ENCODE data around the gene NOXO1. TPM values are rescaled to one million over a fixed set of nuclear protein-coding genes. Genes with fewer than 3 reads are reported as not detected.

Gene NOXO1
- polyA plus RNA-seq, 1 donor (not counting 4 experiments of a cell fraction or from before 2014, with no cell fraction given) = 0.38 TPM

GRCh38 chr16:2028146-2028545, 46.9 kb upstream of the NOXO1 start:
- Histone ChIP-seq H3K4me2 (ENCODE audit: control insufficient read depth, extremely low read depth, insufficient read depth, low read depth, low read length) (peak overlapping the region; percentile 76), H3K9me3 (ENCODE audit: control insufficient read depth, low read depth, low read length) (no peaks in the 10 kb centered on the region), H3K4me1 (ENCODE audit: control insufficient read depth, extremely low read depth, insufficient read depth, low read length) (peaks cover 10% of the 10 kb centered on the region), H3K9me1 (ENCODE audit: control insufficient read depth, extremely low read depth, insufficient read depth, low read length) (no peaks in the 10 kb centered on the region), H3K27ac (ENCODE audit: control insufficient read depth, insufficient read depth, low read length) (no peak overlapping the region), H3K36me3 (ENCODE audit: control insufficient read depth in 2 of 2, extremely low read depth in 1 of 2, insufficient read depth in 2 of 2, low read length in 2 of 2) (no peaks in the 10 kb centered on the region), H2AFZ (ENCODE audit: control insufficient read depth, low read length) (no peak overlapping the region), H4K20me1 (ENCODE audit: control insufficient read depth, extremely low read depth, insufficient read depth, low read length) (no peaks in the 10 kb centered on the region), H3K4me3 (ENCODE audit: control insufficient read depth in 2 of 3, extremely low read depth in 1 of 3, insufficient read depth in 2 of 3, low read depth in 1 of 3, low read length in 3 of 3) (no peak overlapping the region), H3K79me2 (ENCODE audit: control insufficient read depth, insufficient read depth, low read length) (no peaks in the 10 kb centered on the region), H3K9ac (ENCODE audit: control insufficient read depth, extremely low read depth, insufficient read depth, low read length) (no peak overlapping the region), H3K27me3 (ENCODE audit: control insufficient read depth, extremely low read depth, insufficient read depth, low read length) (no peaks in the 10 kb centered on the region)
- TF ChIP-seq CTCF (optimal IDR thresholded peaks at IDR 0.05 in 1 of 3, IDR thresholded peaks at IDR 0.05 in 1 of 3, conservative IDR thresholded peaks at IDR 0.05 in 1 of 3; ENCODE audit: extremely low read depth in 1 of 3, insufficient read depth in 2 of 3, low read length in 3 of 3) = no peak
- no peak for TF ChIP-seq EZH2 (IDR thresholded peaks at IDR 0.05; ENCODE audit: low read length)
- FAIRE-seq = no peak
- dilution Hi-C loops (cut with MboI; ENCODE audit: extremely low pct_ligation_motif_present, low sequenced_read_pairs) = no loop called here
- DNase-seq (ENCODE audit: low read depth, low spot score) = no peak

GRCh38 chr16:2027024-2028010, 46.0 kb upstream of the NOXO1 start:
- H3K4me3 ChIP-seq (ENCODE audit: control insufficient read depth in 2 of 3, extremely low read depth in 1 of 3, insufficient read depth in 2 of 3, low read depth in 1 of 3, low read length in 3 of 3) = peak overlapping the region; percentile 36 to 59 (median 55)
- H3K27me3 ChIP-seq (ENCODE audit: control insufficient read depth, extremely low read depth, insufficient read depth, low read length) = no peaks in the 10 kb centered on the region
- no peaks in the 10 kb centered on the region for H3K9me3 ChIP-seq (ENCODE audit: control insufficient read depth, low read depth, low read length)
- TF ChIP-seq EZH2 (IDR thresholded peaks at IDR 0.05; ENCODE audit: low read length) (no peak), CTCF (optimal IDR thresholded peaks at IDR 0.05 in 1 of 3, IDR thresholded peaks at IDR 0.05 in 1 of 3, conservative IDR thresholded peaks at IDR 0.05 in 1 of 3; ENCODE audit: extremely low read depth in 1 of 3, insufficient read depth in 2 of 3, low read length in 3 of 3) (peak in 1 of 3 experiments; percentile 38)
- no peaks in the 10 kb centered on the region for H3K36me3 ChIP-seq (ENCODE audit: control insufficient read depth in 2 of 2, extremely low read depth in 1 of 2, insufficient read depth in 2 of 2, low read length in 2 of 2)
- dilution Hi-C loops (cut with MboI; ENCODE audit: extremely low pct_ligation_motif_present, low sequenced_read_pairs) = no loop called here
- H3K4me2 ChIP-seq (ENCODE audit: control insufficient read depth, extremely low read depth, insufficient read depth, low read depth, low read length) = peak overlapping the region; percentile 76
- H3K4me1 ChIP-seq (ENCODE audit: control insufficient read depth, extremely low read depth, insufficient read depth, low read length) = peaks cover 15% of the 10 kb centered on the region
- no peak for DNase-seq (ENCODE audit: low read depth, low spot score)
- no peaks in the 10 kb centered on the region for H3K9me1 ChIP-seq (ENCODE audit: control insufficient read depth, extremely low read depth, insufficient read depth, low read length)
- H4K20me1 ChIP-seq (ENCODE audit: control insufficient read depth, extremely low read depth, insufficient read depth, low read length) = no peaks in the 10 kb centered on the region
- FAIRE-seq = peak; percentile 20
- H3K9ac ChIP-seq (ENCODE audit: control insufficient read depth, extremely low read depth, insufficient read depth, low read length) = peak overlapping the region; percentile 9
- H2AFZ ChIP-seq (ENCODE audit: control insufficient read depth, low read length) = peak overlapping the region; percentile 37
- no peaks in the 10 kb centered on the region for H3K79me2 ChIP-seq (ENCODE audit: control insufficient read depth, insufficient read depth, low read length)
- H3K27ac ChIP-seq (ENCODE audit: control insufficient read depth, insufficient read depth, low read length) = no peak overlapping the region

Measured in keratinocyte (primary cell).